Measurements from ENCODE around the gene DQX1. TPM values are rescaled to one million over a fixed set of nuclear protein-coding genes. Genes with fewer than 3 reads are reported as not detected.

DQX1 gene
- total RNA-seq, 1 donor = not detected

DNA sequence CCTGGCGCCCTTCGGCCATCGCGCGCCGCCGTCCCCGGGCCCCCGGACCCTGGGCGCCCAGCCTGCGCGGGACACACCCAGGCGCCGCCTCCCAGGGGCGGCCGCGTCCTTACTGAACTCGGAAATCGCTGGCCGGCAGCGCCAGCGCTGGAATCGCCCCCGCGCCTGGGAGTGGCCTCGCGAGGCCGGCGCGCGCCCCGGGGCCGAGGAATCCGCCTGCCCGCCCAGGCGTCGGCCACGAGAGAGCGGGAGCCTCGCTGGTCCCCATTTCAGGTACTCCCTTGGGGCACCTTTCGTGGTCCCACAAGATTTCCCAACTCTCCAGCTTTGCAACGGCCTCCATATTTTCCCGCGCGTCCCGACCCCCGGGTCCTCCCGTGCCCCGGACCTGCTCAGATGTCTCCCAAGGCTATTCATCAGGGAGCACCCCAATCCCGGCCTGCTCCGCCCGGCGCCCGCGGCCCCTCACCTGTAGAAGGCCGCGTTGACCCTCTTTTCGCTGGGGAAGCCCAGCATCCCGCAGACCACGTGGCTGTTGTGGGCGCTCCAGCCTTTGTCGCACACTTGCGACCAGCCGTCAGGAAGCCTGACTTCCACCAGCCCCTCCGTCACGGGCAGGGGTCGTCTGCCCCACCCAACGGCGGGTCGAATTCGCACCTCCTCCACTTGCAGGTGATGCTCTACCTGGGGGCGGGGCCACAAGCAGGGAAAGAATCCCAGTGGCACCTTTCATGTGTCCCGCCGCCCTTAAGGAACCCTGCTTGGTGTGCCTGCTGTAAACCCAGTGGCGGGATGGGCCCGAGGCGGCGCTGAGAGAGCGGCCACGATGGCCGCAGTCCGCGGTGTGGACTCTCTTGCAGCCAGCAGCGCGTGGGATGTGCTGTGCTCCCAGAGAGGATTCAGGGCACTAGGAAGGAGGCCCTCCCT lies 23.1 kb upstream of the DQX1 start:
- peak; percentile 48 for DNase-seq (ENCODE audit: low read depth)
- H3K4me3 ChIP-seq (ENCODE audit: low read depth, low read length) = peak overlapping the region; percentile 64
- no peak for TF ChIP-seq CTCF (IDR thresholded peaks at IDR 0.05; ENCODE audit: insufficient read depth, low read depth, low read length)

GRCh38 chr2:74548285-74548899 lies 22.4 kb upstream of the DQX1 start:
- peak overlapping the region; percentile 64 for H3K4me3 ChIP-seq (ENCODE audit: low read depth, low read length)
- DNase-seq (ENCODE audit: low read depth) = no peak

DNA sequence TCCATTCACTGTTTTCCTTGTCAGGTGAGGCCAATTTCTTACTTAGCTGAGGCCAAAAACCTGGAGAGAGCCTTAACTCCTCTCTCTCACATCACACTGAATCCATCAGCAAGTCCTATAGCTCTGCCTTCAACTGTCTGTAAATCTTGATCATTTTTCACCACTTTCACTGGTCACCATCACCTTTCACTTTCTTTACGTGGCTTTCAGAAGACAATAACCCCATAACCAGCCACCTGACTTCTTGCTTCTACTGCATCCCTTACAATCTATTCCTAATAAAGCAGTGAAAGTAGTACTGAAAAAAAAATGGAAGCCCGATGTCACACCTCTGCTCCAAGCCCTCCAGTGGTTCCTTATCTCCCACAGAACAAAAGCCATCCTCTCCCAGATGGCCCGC lies 20.0 kb upstream of the DQX1 start:
- no peak overlapping the region for H3K4me3 ChIP-seq (ENCODE audit: low read depth, low read length)
- TF ChIP-seq CTCF (IDR thresholded peaks at IDR 0.05; ENCODE audit: insufficient read depth, low read depth, low read length) = no peak
- no peak for DNase-seq (ENCODE audit: low read depth)

More at GRCh38 chr2:74548285-74548899, 22.4 kb upstream of the DQX1 start:
- no peak for TF ChIP-seq CTCF (IDR thresholded peaks at IDR 0.05; ENCODE audit: insufficient read depth, low read depth, low read length)

DNA sequence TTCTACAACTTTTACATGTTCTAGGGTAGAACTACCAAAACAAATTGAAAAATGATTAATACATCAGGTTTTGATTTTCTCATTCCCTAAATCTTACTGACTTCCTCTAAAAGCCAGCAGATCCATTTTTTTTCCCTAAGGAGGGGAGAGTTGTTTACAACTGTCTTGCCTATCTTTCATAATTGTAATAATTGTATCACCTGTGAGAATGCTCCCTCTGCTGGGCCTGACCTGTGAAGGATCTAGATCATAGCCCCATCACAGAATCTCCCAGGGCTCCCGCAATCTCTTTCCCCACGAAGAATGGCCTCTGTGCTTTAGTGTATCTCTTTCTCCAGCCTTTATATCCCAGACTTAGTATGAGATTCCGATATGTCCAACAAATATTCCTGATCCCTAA lies 18.6 kb upstream of the DQX1 start:
- DNase-seq (ENCODE audit: low read depth) = no peak
- peak; percentile 5 for TF ChIP-seq CTCF (IDR thresholded peaks at IDR 0.05; ENCODE audit: insufficient read depth, low read depth, low read length)
- H3K4me3 ChIP-seq (ENCODE audit: low read depth, low read length) = no peak overlapping the region

DNA sequence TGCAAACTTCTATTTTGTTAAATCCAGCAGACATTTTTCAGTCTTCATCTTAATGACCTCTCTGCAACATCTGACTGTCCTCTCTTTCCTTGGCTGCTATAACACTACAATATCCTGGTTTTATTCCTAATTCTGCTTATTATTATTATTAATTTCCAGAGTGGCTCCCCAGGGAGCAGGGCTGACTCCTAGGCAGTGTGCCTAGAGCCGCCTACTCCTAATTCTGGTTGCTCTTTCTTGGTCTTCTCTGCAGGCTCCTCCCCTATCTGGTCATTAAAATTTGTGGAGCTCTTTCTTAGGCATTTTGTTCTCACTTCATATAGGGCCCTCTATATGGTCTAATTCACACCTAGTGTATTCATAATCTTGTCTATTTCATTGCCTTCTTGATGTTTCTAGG lies 16.9 kb upstream of the DQX1 start:
- DNase-seq (ENCODE audit: low read depth) = no peak
- no peak for TF ChIP-seq CTCF (IDR thresholded peaks at IDR 0.05; ENCODE audit: insufficient read depth, low read depth, low read length)
- no peak overlapping the region for H3K4me3 ChIP-seq (ENCODE audit: low read depth, low read length)

GRCh38 chr2:74540291-74540690 lies 14.3 kb upstream of the DQX1 start:
- no peak for TF ChIP-seq CTCF (IDR thresholded peaks at IDR 0.05; ENCODE audit: insufficient read depth, low read depth, low read length)
- no peak for DNase-seq (ENCODE audit: low read depth)
- H3K4me3 ChIP-seq (ENCODE audit: low read depth, low read length) = no peak overlapping the region
